C4-2B (cell line): ENCODE data around the gene ST6GALNAC3.

Source experiments
- ZFX ChIP-seq: fragments of 450-650 bp; IDR thresholded peaks from 2 replicates; pipeline ENCODE4 v1.6.1; 2017
- TF ChIP-seq, protein P1 (sequence below): fragments of 450-650 bp; conservative IDR thresholded peaks from 2 replicates; pipeline ENCODE4 v1.5.1; 2017; ENCODE audit warnings: mild to moderate bottlenecking

DNA sequence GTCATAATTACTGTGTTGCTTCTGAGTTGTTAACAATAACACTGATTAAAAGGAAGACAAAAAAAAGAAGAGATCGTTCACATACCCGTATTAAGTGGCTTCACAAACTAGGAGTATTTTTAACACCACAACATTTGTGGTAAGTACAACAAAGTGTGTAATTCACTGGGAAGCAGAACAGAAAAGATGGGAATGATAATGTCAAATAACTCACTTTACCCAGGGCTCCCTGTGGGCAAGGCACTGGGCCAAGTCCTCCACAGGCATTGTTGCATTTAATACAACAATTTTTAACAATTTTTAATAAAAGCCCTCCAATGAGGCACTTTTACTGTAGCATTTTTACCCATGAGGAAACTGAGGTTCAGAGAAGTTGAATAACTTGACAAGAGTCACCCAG, 407.7 kb downstream of the ST6GALNAC3 start:
- TF ChIP-seq, protein P1, sequence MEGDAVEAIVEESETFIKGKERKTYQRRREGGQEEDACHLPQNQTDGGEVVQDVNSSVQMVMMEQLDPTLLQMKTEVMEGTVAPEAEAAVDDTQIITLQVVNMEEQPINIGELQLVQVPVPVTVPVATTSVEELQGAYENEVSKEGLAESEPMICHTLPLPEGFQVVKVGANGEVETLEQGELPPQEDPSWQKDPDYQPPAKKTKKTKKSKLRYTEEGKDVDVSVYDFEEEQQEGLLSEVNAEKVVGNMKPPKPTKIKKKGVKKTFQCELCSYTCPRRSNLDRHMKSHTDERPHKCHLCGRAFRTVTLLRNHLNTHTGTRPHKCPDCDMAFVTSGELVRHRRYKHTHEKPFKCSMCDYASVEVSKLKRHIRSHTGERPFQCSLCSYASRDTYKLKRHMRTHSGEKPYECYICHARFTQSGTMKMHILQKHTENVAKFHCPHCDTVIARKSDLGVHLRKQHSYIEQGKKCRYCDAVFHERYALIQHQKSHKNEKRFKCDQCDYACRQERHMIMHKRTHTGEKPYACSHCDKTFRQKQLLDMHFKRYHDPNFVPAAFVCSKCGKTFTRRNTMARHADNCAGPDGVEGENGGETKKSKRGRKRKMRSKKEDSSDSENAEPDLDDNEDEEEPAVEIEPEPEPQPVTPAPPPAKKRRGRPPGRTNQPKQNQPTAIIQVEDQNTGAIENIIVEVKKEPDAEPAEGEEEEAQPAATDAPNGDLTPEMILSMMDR = no peak
- TF ChIP-seq ZFX = no peak
